CD8-positive, alpha-beta memory T cell (primary cell): ENCODE measurements around the gene POU6F2. TPM values are rescaled to one million over a fixed set of nuclear protein-coding genes. Genes with fewer than 3 reads are reported as not detected.

ENCODE experiments used
- CTCF ChIA-PET: fragments of 350-600 bp; sonication (Branson Sonifier 250); formaldehyde crosslinking; loops from one replicate; lab custom pipeline; 2021; ENCODE audit warnings: antibody characterized with exemption; lab: Charles Lee
- POLR2A ChIA-PET: fragments of 350-600 bp; sonication (Branson Sonifier 250); formaldehyde crosslinking; loops from one replicate; lab custom pipeline; 2021; ENCODE audit warnings: antibody characterized with exemption; lab: Charles Lee
- DNase-seq, 5 donors: peaks; one replicate each; pipeline versions ENCODE4 v3.0.0 to v3.0.0-alpha.2; 2020 to 2022; ENCODE audit warnings: mixed read lengths in 1 of 5
- H3K27ac ChIP-seq: one replicate; pipeline ENCODE4 v1.7.0; 2013; ENCODE audit warnings: low read depth, mild to moderate bottlenecking, low read length, moderate library complexity
- H3K27me3 ChIP-seq: 2 replicates; pipeline ENCODE4 v1.7.0; 2013; ENCODE audit warnings: low read length, mild to moderate bottlenecking; ENCODE audit not compliant: insufficient read depth, poor library complexity, severe bottlenecking
- H3K36me3 ChIP-seq: 2 replicates; pipeline ENCODE4 v1.7.0; 2013; ENCODE audit warnings: mild to moderate bottlenecking, low read length, moderate library complexity; ENCODE audit not compliant: insufficient read depth
- H3K4me1 ChIP-seq: 2 replicates; pipeline ENCODE4 v1.7.0; 2013; ENCODE audit warnings: mild to moderate bottlenecking, low read length, moderate library complexity; ENCODE audit not compliant: insufficient read depth
- H3K4me3 ChIP-seq: 2 replicates; pipeline ENCODE4 v1.7.0; 2013; ENCODE audit warnings: mild to moderate bottlenecking, low read length
- H3K9me3 ChIP-seq: 2 replicates; pipeline ENCODE4 v1.7.0; 2013; ENCODE audit warnings: mild to moderate bottlenecking, low read length
- H3K27ac Mint-ChIP-seq, 8 donors: one replicate each; pipeline ENCODE4 v1.8.0; 2020 to 2021; ENCODE audit warnings: mixed read lengths in 8 of 8, mild to moderate bottlenecking in 6 of 8, inconsistent platforms in 3 of 8, moderate library complexity in 3 of 8
- H3K27me3 Mint-ChIP-seq, 2 donors: one replicate each; pipeline ENCODE4 v1.8.0; 2020 to 2021; ENCODE audit warnings: mixed read lengths in 2 of 2, mild to moderate bottlenecking in 1 of 2, moderate library complexity in 1 of 2
- H3K36me3 Mint-ChIP-seq, 3 donors: one replicate each; pipeline ENCODE4 v1.8.0; 2020 to 2021; ENCODE audit warnings: mixed read lengths in 3 of 3, inconsistent platforms in 1 of 3, mild to moderate bottlenecking in 1 of 3
- H3K4me1 Mint-ChIP-seq, 3 donors: one replicate each; pipeline ENCODE4 v1.8.0; 2020 to 2021; ENCODE audit warnings: mixed read lengths in 3 of 3, inconsistent platforms in 1 of 3, mild to moderate bottlenecking in 1 of 3
- H3K4me3 Mint-ChIP-seq, 7 donors: one replicate each; pipeline ENCODE4 v1.8.0; 2020 to 2021; ENCODE audit warnings: mixed read lengths in 7 of 7, mild to moderate bottlenecking in 6 of 7, moderate library complexity in 4 of 7, inconsistent platforms in 2 of 7
- H3K9me3 Mint-ChIP-seq, 5 donors: one replicate each; pipeline ENCODE4 v1.8.0; 2020 to 2022; ENCODE audit warnings: mixed read lengths in 5 of 5, mild to moderate bottlenecking in 3 of 5, moderate library complexity in 2 of 5, inconsistent platforms in 1 of 5
- polyA plus RNA-seq: library from polyadenylated mRNA; unstranded; fragments of 300-500 nt; fragmentation: Illumina TruSeq; gene quantifications from one replicate; pipeline ENCODE4 v1.2.3, GENCODE V29; 2021
- total RNA-seq, 2 experiments: library from RNA; stranded (reverse); gene quantifications; one replicate each; pipeline ENCODE4 v1.2.3, GENCODE V29; 2021

The POU6F2 gene
- total and polyA plus RNA-seq, 3 experiments from 2014 or later: not detected

GRCh38 chr7:39056153-39056552 is 78.4 kb downstream of the POU6F2 start:
- Mint-ChIP-seq H3K4me3 (no peak overlapping the region), H3K27me3 (peaks cover 0 to 9% of the 10 kb centered on the region in 2 donors), H3K4me1 (no peaks in the 10 kb centered on the region), H3K27ac (no peak overlapping the region), H3K9me3 (peaks cover 0 to 18% (median 10%) of the 10 kb centered on the region in 5 donors), H3K36me3 (no peaks in the 10 kb centered on the region)
- DNase-seq: no peak
- Histone ChIP-seq H3K9me3 (no peaks in the 10 kb centered on the region), H3K27ac (no peak overlapping the region), H3K36me3 (no peaks in the 10 kb centered on the region), H3K4me1 (no peaks in the 10 kb centered on the region), H3K4me3 (no peak overlapping the region), H3K27me3 (no peaks in the 10 kb centered on the region)
- POLR2A ChIA-PET: no interaction called here
- CTCF ChIA-PET: no interaction called here

GRCh38 chr7:39062811-39063210 is 85.1 kb downstream of the POU6F2 start:
- H3K4me3 ChIP-seq: no peak overlapping the region
- ChIA-PET CTCF (interaction anchor here (1.5 kb wide), 1 partner anchor 10 kb away, joined by 3 read pairs; no protein-coding TSS in a partner anchor), POLR2A (no interaction called here)
- Mint-ChIP-seq H3K4me1 (no peaks in the 10 kb centered on the region), H3K36me3 (no peaks in the 10 kb centered on the region), H3K27ac (no peak overlapping the region), H3K4me3 (no peak overlapping the region), H3K27me3 (peaks cover 0 to 7% of the 10 kb centered on the region in 2 donors), H3K9me3 (peaks cover 0 to 3% (median 0%) of the 10 kb centered on the region in 5 donors)
- H3K9me3 ChIP-seq: no peaks in the 10 kb centered on the region
- no peaks in the 10 kb centered on the region for H3K27me3 ChIP-seq
- no peak for DNase-seq
- H3K27ac ChIP-seq: no peak overlapping the region
- H3K36me3 ChIP-seq: no peaks in the 10 kb centered on the region
- no peaks in the 10 kb centered on the region for H3K4me1 ChIP-seq

DNA sequence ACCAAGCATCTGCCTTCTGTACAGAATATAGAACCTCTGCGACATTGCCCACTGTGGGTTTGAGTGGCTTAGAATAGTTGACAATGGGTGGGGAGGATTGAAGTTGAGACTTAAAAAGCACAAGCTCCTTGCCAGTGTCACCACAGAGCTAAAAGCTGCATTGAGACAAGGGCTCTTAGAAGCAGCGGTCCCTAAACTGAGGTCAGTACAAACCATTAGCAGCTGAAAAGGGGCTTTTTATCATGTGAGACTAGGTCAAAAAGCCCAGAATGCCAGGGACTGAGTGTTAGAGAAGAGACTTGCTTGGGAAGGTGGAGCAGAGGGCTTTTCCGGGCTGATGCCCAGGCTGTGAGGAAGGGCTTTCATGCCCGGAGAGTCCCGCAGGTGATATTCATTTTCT is 91.3 kb downstream of the POU6F2 start:
- no peaks in the 10 kb centered on the region for H3K9me3 ChIP-seq
- H3K27ac ChIP-seq: no peak overlapping the region
- no peaks in the 10 kb centered on the region for H3K36me3 Mint-ChIP-seq
- H3K4me3 ChIP-seq: no peak overlapping the region
- H3K27ac Mint-ChIP-seq: no peak overlapping the region
- H3K4me3 Mint-ChIP-seq: no peak overlapping the region
- no peaks in the 10 kb centered on the region for H3K4me1 ChIP-seq
- ChIA-PET CTCF (no interaction called here), POLR2A (no interaction called here)
- no peaks in the 10 kb centered on the region for H3K27me3 ChIP-seq
- H3K27me3 Mint-ChIP-seq: no peaks in the 10 kb centered on the region
- DNase-seq: no peak
- no peaks in the 10 kb centered on the region for H3K4me1 Mint-ChIP-seq
- H3K9me3 Mint-ChIP-seq: no peaks in the 10 kb centered on the region
- H3K36me3 ChIP-seq: no peaks in the 10 kb centered on the region

DNA sequence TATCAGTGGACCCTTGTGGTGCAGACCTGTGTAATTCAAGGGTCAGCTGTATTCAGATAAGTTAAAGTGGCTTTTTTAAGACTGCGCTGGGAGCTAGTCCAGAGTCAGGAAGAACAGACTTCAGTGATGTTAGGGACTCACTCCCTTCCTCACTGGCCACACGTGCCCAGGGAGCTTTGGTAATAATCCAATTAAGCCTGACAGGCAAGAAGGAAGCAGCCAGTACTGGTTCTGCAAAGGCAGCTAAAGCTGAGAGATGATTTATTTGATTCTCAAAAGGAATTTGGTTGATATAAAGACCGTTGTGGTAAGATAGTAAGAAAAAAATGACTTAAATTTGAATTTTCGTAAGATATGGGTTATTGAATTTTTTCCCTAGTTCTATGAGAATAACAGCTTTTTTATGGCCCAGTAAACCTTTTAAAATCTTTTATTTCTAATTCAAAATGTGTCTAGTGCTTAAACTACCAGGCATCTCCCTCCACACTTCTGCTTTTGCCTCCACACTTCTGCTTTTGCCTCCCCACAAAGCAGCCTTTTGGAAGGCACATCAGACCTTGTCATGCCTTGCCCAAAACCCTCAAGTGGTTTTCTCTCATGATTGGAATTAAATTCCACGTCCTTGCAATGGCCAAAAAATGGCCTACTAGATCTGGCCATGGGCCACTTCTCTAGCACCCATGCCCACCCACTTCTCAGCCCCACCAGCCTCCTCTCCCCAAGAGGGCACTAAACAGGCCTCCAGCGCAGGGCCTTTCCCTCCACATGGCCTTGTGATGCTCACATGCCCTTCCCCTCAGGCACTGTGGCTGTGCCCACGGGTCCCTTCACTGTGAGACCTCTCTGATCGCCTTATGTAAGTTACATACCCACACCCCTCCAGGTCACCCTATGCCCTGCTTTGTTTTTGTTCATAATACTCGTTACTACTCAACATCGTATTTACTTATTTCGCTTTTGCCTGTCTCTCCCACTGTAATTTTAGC is 92.5 kb downstream of the POU6F2 start:
- no peak for DNase-seq
- no peaks in the 10 kb centered on the region for H3K9me3 Mint-ChIP-seq
- POLR2A ChIA-PET: no interaction called here
- H3K4me3 Mint-ChIP-seq: no peak overlapping the region
- H3K4me1 Mint-ChIP-seq: no peaks in the 10 kb centered on the region
- Histone ChIP-seq H3K27ac (no peak overlapping the region), H3K27me3 (no peaks in the 10 kb centered on the region), H3K4me3 (no peak overlapping the region), H3K9me3 (no peaks in the 10 kb centered on the region), H3K4me1 (no peaks in the 10 kb centered on the region), H3K36me3 (no peaks in the 10 kb centered on the region)
- CTCF ChIA-PET: no interaction called here
- H3K27ac Mint-ChIP-seq: no peak overlapping the region
- H3K27me3 Mint-ChIP-seq: no peaks in the 10 kb centered on the region
- no peaks in the 10 kb centered on the region for H3K36me3 Mint-ChIP-seq

GRCh38 chr7:39071116-39071515 is 93.4 kb downstream of the POU6F2 start:
- H3K27ac ChIP-seq: no peak overlapping the region
- H3K9me3 ChIP-seq: no peaks in the 10 kb centered on the region
- Mint-ChIP-seq H3K27ac (no peak overlapping the region), H3K27me3 (no peaks in the 10 kb centered on the region), H3K9me3 (no peaks in the 10 kb centered on the region), H3K36me3 (no peaks in the 10 kb centered on the region), H3K4me1 (no peaks in the 10 kb centered on the region), H3K4me3 (no peak overlapping the region)
- POLR2A ChIA-PET: no interaction called here
- no peaks in the 10 kb centered on the region for H3K36me3 ChIP-seq
- DNase-seq: no peak
- no peaks in the 10 kb centered on the region for H3K4me1 ChIP-seq
- CTCF ChIA-PET: no interaction called here
- no peak overlapping the region for H3K4me3 ChIP-seq
- no peaks in the 10 kb centered on the region for H3K27me3 ChIP-seq

DNA sequence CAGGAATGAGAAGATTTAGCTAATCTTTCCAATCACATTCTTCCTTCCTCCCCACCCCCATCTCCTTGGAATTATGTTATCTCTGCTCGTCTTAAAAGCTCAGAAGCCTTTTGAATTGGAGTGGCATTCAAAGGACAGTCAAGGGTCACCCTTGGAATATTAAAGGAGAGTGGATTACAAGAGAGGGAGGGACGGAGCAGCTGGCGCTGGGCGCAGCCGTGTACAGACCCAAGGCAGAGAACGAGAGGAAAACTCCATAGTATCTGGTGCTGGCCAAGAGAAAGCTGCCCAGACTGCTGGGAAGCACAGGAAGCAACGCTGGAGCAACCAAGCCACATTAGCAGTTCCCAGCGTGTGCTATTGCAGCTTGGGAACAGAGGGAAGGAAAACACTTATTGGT is 95.7 kb downstream of the POU6F2 start:
- CTCF ChIA-PET: interaction anchor here (0.9 kb wide), 1 partner anchor 11 kb away, joined by 3 read pairs; no protein-coding TSS in a partner anchor
- Mint-ChIP-seq H3K9me3 (no peaks in the 10 kb centered on the region), H3K27ac (no peak overlapping the region), H3K27me3 (peaks cover 0 to 2% of the 10 kb centered on the region in 2 donors), H3K4me3 (no peak overlapping the region), H3K36me3 (no peaks in the 10 kb centered on the region), H3K4me1 (no peaks in the 10 kb centered on the region)
- no peak for DNase-seq
- no peak overlapping the region for H3K27ac ChIP-seq
- H3K36me3 ChIP-seq: no peaks in the 10 kb centered on the region
- H3K4me3 ChIP-seq: no peak overlapping the region
- no peaks in the 10 kb centered on the region for H3K4me1 ChIP-seq
- H3K9me3 ChIP-seq: no peaks in the 10 kb centered on the region
- H3K27me3 ChIP-seq: no peaks in the 10 kb centered on the region
- POLR2A ChIA-PET: no interaction called here

DNA sequence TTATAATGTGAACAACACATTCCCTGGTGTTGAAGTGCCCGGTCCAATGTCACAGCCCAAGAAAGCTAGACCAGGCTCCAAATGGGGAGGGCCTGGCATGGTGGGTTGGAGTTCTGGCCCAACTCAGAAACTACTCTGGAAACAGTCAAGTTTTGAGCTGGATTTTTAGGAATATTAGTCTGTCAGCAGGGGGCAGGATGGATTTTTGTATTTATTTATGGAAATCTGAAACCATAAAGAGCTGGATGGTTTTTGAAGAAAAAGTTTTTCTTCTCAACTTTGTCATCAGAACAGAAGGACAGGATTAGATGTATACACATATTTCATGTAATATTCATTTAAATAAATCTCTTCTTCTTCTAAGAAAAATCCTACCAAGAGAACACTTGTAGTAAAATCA is 97.5 kb downstream of the POU6F2 start:
- Mint-ChIP-seq H3K9me3 (peaks cover 0 to 1% (median 0%) of the 10 kb centered on the region in 5 donors), H3K4me1 (no peaks in the 10 kb centered on the region), H3K4me3 (no peak overlapping the region), H3K27ac (no peak overlapping the region), H3K36me3 (no peaks in the 10 kb centered on the region), H3K27me3 (peaks cover 0 to 2% of the 10 kb centered on the region in 2 donors)
- Histone ChIP-seq H3K27ac (no peak overlapping the region), H3K4me1 (no peaks in the 10 kb centered on the region), H3K4me3 (no peak overlapping the region), H3K36me3 (no peaks in the 10 kb centered on the region), H3K27me3 (no peaks in the 10 kb centered on the region), H3K9me3 (no peaks in the 10 kb centered on the region)
- DNase-seq: no peak
- ChIA-PET CTCF (no interaction called here), POLR2A (no interaction called here)

GRCh38 chr7:39083781-39084180 is 106.1 kb downstream of the POU6F2 start:
- Histone ChIP-seq H3K9me3 (no peaks in the 10 kb centered on the region), H3K36me3 (no peaks in the 10 kb centered on the region), H3K27me3 (peaks cover 4% of the 10 kb centered on the region), H3K4me3 (no peak overlapping the region), H3K27ac (no peak overlapping the region), H3K4me1 (no peaks in the 10 kb centered on the region)
- no peak overlapping the region for H3K4me3 Mint-ChIP-seq
- peaks cover 0 to 23% of the 10 kb centered on the region in 2 donors for H3K27me3 Mint-ChIP-seq
- no peaks in the 10 kb centered on the region for H3K36me3 Mint-ChIP-seq
- no peak for DNase-seq
- H3K9me3 Mint-ChIP-seq: peaks cover 0 to 1% (median 0%) of the 10 kb centered on the region in 5 donors
- no peak overlapping the region for H3K27ac Mint-ChIP-seq
- no peaks in the 10 kb centered on the region for H3K4me1 Mint-ChIP-seq
- ChIA-PET CTCF (no interaction called here), POLR2A (no interaction called here)
